Colon (tissue), 2 donors: ENCODE results near the gene ROBO1.
"Not testable (repeated sequence)": the region's sequence is repeated elsewhere in the genome, so short reads cannot be mapped to it uniquely, and the experiment has no call there.

ENCODE experiments used
- FAIRE-seq: peaks from 2 replicates; lab custom pipeline; 2012; peaks lifted over from hg19 to GRCh38; lab: Jason Lieb, UNC
- donor health status: control.
- donor health status: control.

The ROBO1 gene

GRCh38 chr3:78908236-78908635 lies 859.6 kb downstream of the ROBO1 start:
- FAIRE-seq, result no peak

GRCh38 chr3:78907367-78907766 lies 860.4 kb downstream of the ROBO1 start:
- FAIRE-seq, result no peak

- no peak for FAIRE-seq
Observed at GRCh38 chr3:78906930-78907329, 860.9 kb downstream of the ROBO1 start.

- FAIRE-seq, result no peak
Observed at GRCh38 chr3:78906245-78906644, 861.6 kb downstream of the ROBO1 start.

- no peak for FAIRE-seq
Observed at GRCh38 chr3:78905700-78906099, 862.1 kb downstream of the ROBO1 start.

GRCh38 chr3:78901544-78901943 lies 866.3 kb downstream of the ROBO1 start:
- FAIRE-seq, result no peak

GRCh38 chr3:78900880-78901279 lies 866.9 kb downstream of the ROBO1 start:
- no peak for FAIRE-seq

- FAIRE-seq, result no peak
Observed at GRCh38 chr3:78900426-78900825, 867.4 kb downstream of the ROBO1 start.

GRCh38 chr3:78895528-78895927 lies 872.3 kb downstream of the ROBO1 start:
- FAIRE-seq, result no peak

- no peak for FAIRE-seq
Observed at GRCh38 chr3:78894787-78895186, 873.0 kb downstream of the ROBO1 start.

GRCh38 chr3:78893161-78893560 lies 874.6 kb downstream of the ROBO1 start:
- no peak for FAIRE-seq

- no peak for FAIRE-seq
Observed at GRCh38 chr3:78889348-78889747, 878.5 kb downstream of the ROBO1 start.

GRCh38 chr3:78888635-78889034 lies 879.2 kb downstream of the ROBO1 start:
- FAIRE-seq, result no peak

GRCh38 chr3:78887547-78888011 lies 880.2 kb downstream of the ROBO1 start:
- no peak for FAIRE-seq

- no peak for FAIRE-seq
Observed at GRCh38 chr3:78887029-78887428, 880.8 kb downstream of the ROBO1 start.

- not testable (repeated sequence) for FAIRE-seq
Observed at GRCh38 chr3:78884567-78884966, 883.2 kb downstream of the ROBO1 start.

- no peak for FAIRE-seq
Observed at GRCh38 chr3:78882251-78882650, 885.5 kb downstream of the ROBO1 start.

GRCh38 chr3:78881501-78881900 lies 886.3 kb downstream of the ROBO1 start:
- FAIRE-seq, result no peak

- no peak for FAIRE-seq
Observed at GRCh38 chr3:78880603-78881461, 887.0 kb downstream of the ROBO1 start.

- FAIRE-seq, result no peak
Observed at GRCh38 chr3:78879295-78879860, 888.4 kb downstream of the ROBO1 start.

- no peak for FAIRE-seq
Observed at GRCh38 chr3:78878789-78879188, 889.0 kb downstream of the ROBO1 start.

- no peak for FAIRE-seq
Observed at GRCh38 chr3:78878011-78878410, 889.8 kb downstream of the ROBO1 start.

GRCh38 chr3:78875851-78876250 lies 891.9 kb downstream of the ROBO1 start:
- no peak for FAIRE-seq

GRCh38 chr3:78875436-78875835 lies 892.4 kb downstream of the ROBO1 start:
- no peak for FAIRE-seq
